Lower leg skin (tissue), 4 donors: Measurements from ENCODE around the gene EEFSEC. TPM values are rescaled to one million over a fixed set of nuclear protein-coding genes. Genes with fewer than 3 reads are reported as not detected.

ENCODE experiments used
- DNase-seq, 2 donors: peaks; one replicate each; pipeline ENCODE4 v3.0.0-alpha.2; 2019; ENCODE audit warnings: low spot score in 2 of 2
- H3K4me3 ChIP-seq: fragments of 200-600 bp; sonication (generic); 2 replicates; pipeline ENCODE4 v1.5.1; 2017; ENCODE audit warnings: mild to moderate bottlenecking, low read depth; ENCODE audit not compliant: poor library complexity, severe bottlenecking
- POLR2A ChIP-seq, 2 donors: fragments of 450-650 bp; IDR thresholded peaks; one replicate each; pipeline ENCODE4 v1.6.1; 2016 to 2017; ENCODE audit warnings: antibody characterized with exemption in 2 of 2, mild to moderate bottlenecking in 1 of 2, moderate library complexity in 1 of 2
- WGBS, 2 donors: methylation state at CpG; one replicate each; pipeline ENCODE4 v1.1.5; 2018; 5-methylcytosine and 5-hydroxymethylcytosine counted together
- intact Hi-C: fragments of 100-400 bp; cut with DNase I; formaldehyde crosslinking; loops from one replicate; pipeline ENCODE4 v1.15.0; 2023; ENCODE audit warnings: low total_unique reads
- total RNA-seq, 4 donors: library from RNA; depleted of rRNA; stranded (reverse); fragments of >200 nt; gene quantifications; one replicate each; pipeline ENCODE4 v1.1.0, GENCODE V29; 2016
- TF ChIP-seq, protein P1 (sequence below), 3 donors: fragments of 450-650 bp; IDR thresholded peaks; one replicate each; pipeline ENCODE4 v1.5.1; 2016; ENCODE audit warnings: antibody characterized with exemption in 3 of 3, mild to moderate bottlenecking in 3 of 3, moderate library complexity in 2 of 3

Gene EEFSEC
- total RNA-seq, 4 donors from 2014 or later = 16.3 to 28.6 (median 16.8) TPM

DNA sequence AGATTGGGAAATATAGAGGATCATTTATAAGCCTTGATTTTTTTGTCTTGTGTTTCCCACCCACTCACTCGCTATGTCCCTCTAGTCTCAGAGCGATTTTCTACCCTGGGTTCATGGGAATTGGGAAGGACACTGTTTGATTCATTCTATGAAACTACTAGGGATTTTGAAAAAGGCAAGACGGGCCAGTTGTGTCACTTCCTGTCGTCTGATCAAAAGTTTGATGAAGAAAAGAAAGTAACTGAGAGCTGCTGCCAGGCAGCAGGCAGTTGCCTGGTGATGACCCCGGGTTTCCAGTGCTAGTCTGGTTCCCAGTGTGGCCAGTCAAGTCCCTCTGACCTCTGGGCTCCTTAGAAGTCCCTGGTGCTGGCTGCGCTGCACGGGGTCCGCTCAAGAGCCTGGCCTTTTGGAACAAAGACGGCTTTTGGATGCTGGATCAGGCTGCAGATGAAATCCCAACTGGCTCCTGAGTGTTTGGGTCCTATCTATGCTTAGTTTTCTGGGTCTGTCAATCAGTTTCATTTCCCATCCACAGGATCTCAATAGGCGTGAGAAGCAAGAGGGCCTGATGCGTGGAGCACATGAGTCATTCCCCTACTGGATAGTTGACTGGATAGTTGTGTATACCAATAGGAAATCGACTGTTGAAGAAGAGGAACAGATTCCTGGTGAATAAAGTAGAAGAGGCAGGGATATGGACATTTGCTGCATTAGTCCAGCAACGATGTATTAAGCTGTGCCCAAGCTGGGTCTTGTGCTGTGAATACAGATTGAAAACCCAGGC lies 89.7 kb downstream of the EEFSEC start:
- peak in 1 of 2 donors; percentile 59 for DNase-seq
- TF ChIP-seq POLR2A (IDR thresholded peaks at IDR 0.05) = no peak
- TF ChIP-seq, protein P1, sequence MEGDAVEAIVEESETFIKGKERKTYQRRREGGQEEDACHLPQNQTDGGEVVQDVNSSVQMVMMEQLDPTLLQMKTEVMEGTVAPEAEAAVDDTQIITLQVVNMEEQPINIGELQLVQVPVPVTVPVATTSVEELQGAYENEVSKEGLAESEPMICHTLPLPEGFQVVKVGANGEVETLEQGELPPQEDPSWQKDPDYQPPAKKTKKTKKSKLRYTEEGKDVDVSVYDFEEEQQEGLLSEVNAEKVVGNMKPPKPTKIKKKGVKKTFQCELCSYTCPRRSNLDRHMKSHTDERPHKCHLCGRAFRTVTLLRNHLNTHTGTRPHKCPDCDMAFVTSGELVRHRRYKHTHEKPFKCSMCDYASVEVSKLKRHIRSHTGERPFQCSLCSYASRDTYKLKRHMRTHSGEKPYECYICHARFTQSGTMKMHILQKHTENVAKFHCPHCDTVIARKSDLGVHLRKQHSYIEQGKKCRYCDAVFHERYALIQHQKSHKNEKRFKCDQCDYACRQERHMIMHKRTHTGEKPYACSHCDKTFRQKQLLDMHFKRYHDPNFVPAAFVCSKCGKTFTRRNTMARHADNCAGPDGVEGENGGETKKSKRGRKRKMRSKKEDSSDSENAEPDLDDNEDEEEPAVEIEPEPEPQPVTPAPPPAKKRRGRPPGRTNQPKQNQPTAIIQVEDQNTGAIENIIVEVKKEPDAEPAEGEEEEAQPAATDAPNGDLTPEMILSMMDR (IDR thresholded peaks at IDR 0.05) = no peak
- H3K4me3 ChIP-seq = no peak overlapping the region
- 77 to 85% methylated on average over 13 of the region's 13 CpGs for WGBS, 2 donors
- intact Hi-C loops = no loop called here

DNA sequence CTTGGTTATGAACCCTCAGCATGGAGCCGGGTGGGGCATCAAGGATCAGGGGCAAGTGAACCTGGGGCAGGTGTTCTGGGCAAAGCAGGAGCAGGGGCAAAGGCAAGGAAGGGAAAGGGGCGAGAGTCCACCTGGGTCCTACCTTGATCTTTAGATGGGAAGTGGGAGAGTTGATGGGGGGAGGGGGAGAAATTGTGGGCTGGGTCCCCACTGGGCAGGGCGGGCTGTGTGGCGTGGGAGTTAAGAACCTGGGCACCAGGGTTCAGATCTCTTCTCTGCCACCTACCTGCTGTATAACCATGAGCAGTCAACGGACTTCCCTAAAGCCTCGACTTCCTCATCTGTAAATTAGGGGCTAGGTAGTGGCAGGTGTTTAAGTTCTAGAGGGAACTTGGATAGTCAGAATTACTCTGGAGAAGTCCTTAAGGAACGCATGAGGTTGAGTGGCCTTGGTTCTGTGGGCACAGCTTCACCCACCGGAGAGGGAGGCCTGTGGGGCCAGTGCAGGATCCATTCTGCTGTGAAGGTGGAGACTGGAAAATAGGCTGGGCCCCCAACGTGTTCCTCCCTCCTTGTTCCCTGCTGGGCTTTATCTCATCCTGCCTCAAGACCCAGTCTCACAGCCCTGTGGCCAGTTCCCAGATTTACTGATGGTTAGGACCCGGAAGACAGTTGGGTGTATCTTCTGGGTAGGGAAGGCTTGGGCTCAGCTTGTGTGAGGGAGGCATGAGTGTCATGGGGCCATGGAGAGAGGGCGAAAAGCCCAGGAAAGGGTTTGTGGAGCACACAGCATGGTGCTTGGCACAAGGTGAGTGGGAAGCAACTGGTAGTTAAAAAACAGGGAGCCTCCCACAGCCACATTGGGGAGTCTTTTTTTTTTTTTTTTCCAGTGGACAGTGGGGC lies 90.6 kb downstream of the EEFSEC start:
- intact Hi-C loops = no loop called here
- TF ChIP-seq, protein P1 (IDR thresholded peaks at IDR 0.05) = no peak
- TF ChIP-seq POLR2A (IDR thresholded peaks at IDR 0.05) = no peak
- peak in 1 of 2 donors; percentile 78 for DNase-seq
- H3K4me3 ChIP-seq = no peak overlapping the region
- WGBS, 2 donors = 76 to 77% methylated on average over 11 of the region's 11 CpGs

DNA sequence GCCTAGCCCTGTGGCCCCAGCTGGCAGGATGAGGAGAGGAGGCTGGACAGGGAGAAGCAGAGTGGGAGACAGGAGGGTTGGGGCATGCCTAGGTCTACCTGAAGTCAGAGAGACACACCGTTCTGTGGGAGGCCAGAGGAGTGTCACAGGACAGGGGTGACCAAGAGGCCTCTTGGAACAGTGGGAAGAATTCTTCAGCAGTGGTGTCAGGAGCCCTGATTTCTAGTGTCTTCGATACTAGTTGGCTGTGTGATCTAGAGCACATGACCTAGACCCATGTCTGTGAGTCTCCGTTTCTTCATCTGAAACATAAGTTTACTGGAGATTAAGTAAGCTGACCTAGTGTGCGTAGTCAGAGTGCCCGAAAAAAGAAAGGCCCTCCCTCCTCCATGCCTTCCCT lies 92.2 kb downstream of the EEFSEC start:
- intact Hi-C loops = no loop called here
- WGBS, 2 donors = 76% methylated on average over 5 of the region's 5 CpGs
- TF ChIP-seq, protein P1 (IDR thresholded peaks at IDR 0.05) = no peak
- TF ChIP-seq POLR2A (IDR thresholded peaks at IDR 0.05) = no peak
- H3K4me3 ChIP-seq = no peak overlapping the region
- DNase-seq = peak in 1 of 2 donors; percentile 23

DNA sequence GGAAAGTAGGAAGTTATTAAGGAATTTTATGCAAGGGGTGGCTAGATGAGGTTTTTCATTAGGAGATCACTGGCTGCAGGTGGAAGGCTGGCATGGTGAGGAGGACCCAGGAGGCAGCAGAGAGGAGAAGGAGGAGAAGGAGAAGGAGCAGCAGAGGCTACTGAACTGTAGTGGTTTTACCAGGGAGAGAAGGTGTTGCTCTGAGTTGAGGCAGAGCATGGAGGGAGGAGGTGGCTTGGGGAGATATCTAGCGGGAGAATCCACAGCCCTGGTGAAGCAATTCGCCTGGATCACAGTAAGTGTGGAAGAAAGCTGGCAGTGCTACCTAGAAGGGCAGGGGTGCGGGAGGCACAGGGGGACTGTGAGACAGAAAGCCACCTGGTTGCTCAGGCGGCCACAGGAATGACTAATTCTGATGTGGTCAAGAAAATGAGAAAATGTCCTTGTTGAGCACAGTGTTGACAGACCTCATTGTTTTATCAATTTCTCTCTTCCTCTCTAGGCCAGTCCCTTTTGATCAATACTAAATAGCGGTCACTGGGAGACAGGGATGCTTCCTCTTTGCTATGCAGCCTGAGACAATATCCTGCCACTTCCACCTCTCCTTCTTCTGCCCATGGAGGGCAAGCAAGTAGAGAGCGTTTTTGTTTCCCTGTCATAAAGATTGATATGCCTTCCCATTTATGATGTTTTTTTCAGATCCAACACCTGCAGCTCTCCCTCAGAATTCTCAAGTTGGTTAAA lies 94.6 kb downstream of the EEFSEC start:
- intact Hi-C loops = no loop called here
- DNase-seq = peak in 1 of 2 donors; percentile 59
- H3K4me3 ChIP-seq = no peak overlapping the region
- TF ChIP-seq, protein P1 (IDR thresholded peaks at IDR 0.05) = no peak
- TF ChIP-seq POLR2A (IDR thresholded peaks at IDR 0.05) = no peak
- WGBS, 2 donors = 83 to 85% methylated on average over 6 of the region's 6 CpGs

DNA sequence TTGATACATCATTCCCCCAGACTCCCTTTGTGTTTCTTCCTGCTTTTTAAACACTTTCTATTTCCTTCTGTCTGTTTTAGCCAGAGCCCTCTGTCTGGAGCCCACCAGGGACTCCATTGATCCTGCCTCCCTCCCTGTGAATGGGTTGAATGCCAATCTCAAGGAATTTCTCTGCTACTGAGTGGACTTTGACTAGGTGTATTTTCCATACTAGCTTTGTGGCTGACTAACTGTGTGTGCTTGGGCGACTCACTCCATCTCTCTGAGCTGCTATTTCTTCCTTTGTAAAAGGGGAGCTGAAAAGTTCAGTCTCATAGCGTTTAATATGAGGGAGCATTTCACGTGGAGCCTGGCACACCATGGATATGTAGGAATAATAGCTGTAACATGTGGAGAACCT lies 98.8 kb downstream of the EEFSEC start:
- intact Hi-C loops = no loop called here
- WGBS, 2 donors = 91 to 95% methylated on average over 3 of the region's 3 CpGs
- no peak overlapping the region for H3K4me3 ChIP-seq
- TF ChIP-seq, protein P1 (IDR thresholded peaks at IDR 0.05) = no peak
- TF ChIP-seq POLR2A (IDR thresholded peaks at IDR 0.05) = no peak
- DNase-seq = peak in 1 of 2 donors; percentile 9
